Adrenal gland (tissue), 5 donors: Measurements from ENCODE around the gene FDCSP.
"Not testable (repeated sequence)": the region's sequence is repeated elsewhere in the genome, so short reads cannot be mapped to it uniquely, and the experiment has no call there.

Experiments used
- CTCF ChIP-seq, 6 experiments: fragments of 450-650 bp in 4 of 6; fragments of 200-600 bp in 2 of 6; sonication (generic) in 1 of 6; IDR thresholded peaks; 1 replicate in 5 of 6; 2 replicates in 1 of 6; pipeline versions ENCODE4 v1.5.1 to v1.8.0; 2016 to 2021; ENCODE audit warnings: antibody characterized with exemption in 6 of 6, mild to moderate bottlenecking in 2 of 6, moderate library complexity in 1 of 6
- POLR2A ChIP-seq, 2 donors: fragments of 450-650 bp; IDR thresholded peaks; one replicate each; pipeline ENCODE4 v1.6.1; 2017; ENCODE audit warnings: antibody characterized with exemption in 2 of 2, mild to moderate bottlenecking in 2 of 2, moderate library complexity in 1 of 2
- donor health status: DM: no; HTN: no; CAD: no.

- TF ChIP-seq CTCF, POLR2A (IDR thresholded peaks at IDR 0.05): not testable (repeated sequence)
These were observed 9.4 kb upstream of the FDCSP start for GRCh38 chr4:70216550-70216949.
